Nephron progenitor cell (in vitro differentiated cells): ENCODE data around the gene GABRG3.

Experiments
- DNase-seq: peaks from one replicate; pipeline ENCODE4 v3.0.0; 2021
- H3K27ac Mint-ChIP-seq: 2 replicates; pipeline ENCODE4 v1.8.0; 2021; ENCODE audit warnings: mild to moderate bottlenecking, moderate library complexity, mixed read lengths
- H3K27me3 Mint-ChIP-seq: 2 replicates; pipeline ENCODE4 v1.8.0; 2021; ENCODE audit warnings: mild to moderate bottlenecking, low read depth, mixed read lengths; ENCODE audit not compliant: poor library complexity
- H3K36me3 Mint-ChIP-seq: 2 replicates; pipeline ENCODE4 v1.8.0; 2021; ENCODE audit warnings: low read depth, mixed read lengths
- H3K4me1 Mint-ChIP-seq: 2 replicates; pipeline ENCODE4 v1.8.0; 2021; ENCODE audit warnings: mixed read lengths
- H3K4me3 Mint-ChIP-seq: 2 replicates; pipeline ENCODE4 v1.8.0; 2021; ENCODE audit warnings: mild to moderate bottlenecking, moderate library complexity, mixed read lengths
- H3K9me3 Mint-ChIP-seq: 2 replicates; pipeline ENCODE4 v1.8.0; 2021; ENCODE audit warnings: mild to moderate bottlenecking, moderate library complexity, mixed read lengths
- CTCF ChIP-seq: fragments of 200-600 bp; sonication (generic); IDR thresholded peaks from 2 replicates; pipeline ENCODE4 v1.5.0; 2021; ENCODE audit warnings: antibody characterized with exemption

GABRG3 gene

GRCh38 chr15:27091270-27091940 is 120.4 kb downstream of the GABRG3 start:
- DNase-seq: no peak
- peaks cover 19% of the 10 kb centered on the region for H3K9me3 Mint-ChIP-seq
- peaks cover 16% of the 10 kb centered on the region for H3K4me1 Mint-ChIP-seq
- no peak for TF ChIP-seq CTCF
- no peak overlapping the region for H3K4me3 Mint-ChIP-seq
- H3K27ac Mint-ChIP-seq: no peak overlapping the region
- H3K27me3 Mint-ChIP-seq: peaks cover 3% of the 10 kb centered on the region
- H3K36me3 Mint-ChIP-seq: no peaks in the 10 kb centered on the region

GRCh38 chr15:27092390-27092789 is 121.4 kb downstream of the GABRG3 start:
- H3K36me3 Mint-ChIP-seq: no peaks in the 10 kb centered on the region
- H3K27ac Mint-ChIP-seq: no peak overlapping the region
- no peak for DNase-seq
- H3K4me3 Mint-ChIP-seq: no peak overlapping the region
- no peak for TF ChIP-seq CTCF
- H3K9me3 Mint-ChIP-seq: peaks cover 19% of the 10 kb centered on the region
- H3K27me3 Mint-ChIP-seq: peaks cover 3% of the 10 kb centered on the region
- peaks cover 10% of the 10 kb centered on the region for H3K4me1 Mint-ChIP-seq

- Mint-ChIP-seq H3K27me3 (peaks cover 3% of the 10 kb centered on the region), H3K4me1 (peaks cover 10% of the 10 kb centered on the region), H3K36me3 (no peaks in the 10 kb centered on the region), H3K27ac (peak overlapping the region; percentile 44), H3K9me3 (peaks cover 9% of the 10 kb centered on the region), H3K4me3 (no peak overlapping the region)
- DNase-seq: no peak
- no peak for TF ChIP-seq CTCF
Measured at GRCh38 chr15:27094235-27094634, 123.3 kb downstream of the GABRG3 start.

DNA sequence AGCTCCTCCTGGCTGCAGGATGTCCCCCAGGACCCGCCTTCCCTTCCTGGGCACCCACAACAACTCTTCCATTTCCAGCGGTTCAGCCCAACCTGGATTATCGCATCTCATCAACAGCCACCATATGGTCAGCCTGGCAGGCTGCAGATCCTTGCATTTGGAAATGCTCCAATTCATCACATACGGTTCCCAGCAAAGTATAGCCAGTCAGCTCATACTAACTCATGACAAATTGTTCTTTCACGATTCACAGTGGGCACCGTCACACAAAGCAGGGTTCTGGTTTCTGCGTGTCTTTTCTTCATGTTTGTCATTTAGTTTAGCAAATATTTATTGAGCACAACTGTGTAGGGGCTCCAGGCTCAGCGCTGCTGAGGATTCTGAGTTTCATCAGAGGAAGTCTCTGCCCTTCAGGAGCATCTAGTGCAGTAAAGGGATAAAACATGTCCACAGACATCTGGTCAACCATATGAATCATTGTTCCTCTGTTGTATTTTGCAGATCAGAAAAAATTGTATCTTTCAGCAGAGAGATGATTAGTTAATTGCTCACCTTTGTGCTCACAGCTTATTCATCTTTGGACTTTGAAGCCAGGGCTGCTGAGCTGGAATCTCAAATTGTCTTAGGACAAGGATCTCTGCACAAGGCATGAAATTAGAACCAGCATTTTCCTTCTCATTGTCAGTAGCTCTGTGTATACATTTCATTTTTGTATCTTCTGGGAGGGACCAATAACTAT is 125.1 kb downstream of the GABRG3 start:
- no peak for TF ChIP-seq CTCF
- Mint-ChIP-seq H3K27ac (peak overlapping the region; percentile 43), H3K27me3 (peaks cover 3% of the 10 kb centered on the region), H3K4me3 (no peak overlapping the region), H3K4me1 (peaks cover 10% of the 10 kb centered on the region), H3K36me3 (no peaks in the 10 kb centered on the region), H3K9me3 (no peaks in the 10 kb centered on the region)
- no peak for DNase-seq

GRCh38 chr15:27097506-27097905 is 126.5 kb downstream of the GABRG3 start:
- Mint-ChIP-seq H3K4me1 (peaks cover 10% of the 10 kb centered on the region), H3K36me3 (no peaks in the 10 kb centered on the region), H3K4me3 (no peak overlapping the region), H3K27ac (no peak overlapping the region), H3K9me3 (no peaks in the 10 kb centered on the region), H3K27me3 (peaks cover 6% of the 10 kb centered on the region)
- TF ChIP-seq CTCF: no peak
- DNase-seq: no peak
